T-helper 2 cell (primary cell): Measurements from ENCODE around the gene FGF18.

Experiments used
- DNase-seq, 5 experiments: peaks; one replicate each; pipeline versions ENCODE4 v3.0.0 to v3.0.0-alpha.2; 2012 to 2022

The FGF18 gene

GRCh38 chr5:171424726-171425125, 5.3 kb downstream of the FGF18 start:
- DNase-seq = no peak

- DNase-seq = no peak
Measured at GRCh38 chr5:171425596-171426244, 6.3 kb downstream of the FGF18 start.

- DNase-seq = no peak
Measured at GRCh38 chr5:171426266-171426665, 6.8 kb downstream of the FGF18 start.

- DNase-seq = no peak
Measured at GRCh38 chr5:171426680-171427079, 7.2 kb downstream of the FGF18 start.

- no peak for DNase-seq
Measured at GRCh38 chr5:171427318-171428167, 8.1 kb downstream of the FGF18 start.

- DNase-seq = no peak
Measured at GRCh38 chr5:171428168-171428696, 8.8 kb downstream of the FGF18 start.

- DNase-seq = no peak
Measured at GRCh38 chr5:171428809-171429542, 9.5 kb downstream of the FGF18 start.

- no peak for DNase-seq
Measured at GRCh38 chr5:171429543-171429910, 10.1 kb downstream of the FGF18 start.

- no peak for DNase-seq
Measured at GRCh38 chr5:171431251-171431777, 11.9 kb downstream of the FGF18 start.

GRCh38 chr5:171432076-171432475, 12.6 kb downstream of the FGF18 start:
- DNase-seq = no peak

GRCh38 chr5:171432583-171433351, 13.3 kb downstream of the FGF18 start:
- no peak for DNase-seq

- no peak for DNase-seq
Measured at GRCh38 chr5:171433352-171433698, 13.9 kb downstream of the FGF18 start.

- DNase-seq = no peak
Measured at GRCh38 chr5:171433982-171434676, 14.7 kb downstream of the FGF18 start.

GRCh38 chr5:171434874-171435273, 15.4 kb downstream of the FGF18 start:
- DNase-seq = no peak

GRCh38 chr5:171435908-171436307, 16.5 kb downstream of the FGF18 start:
- DNase-seq = no peak

- DNase-seq = no peak
Measured at GRCh38 chr5:171436804-171437285, 17.4 kb downstream of the FGF18 start.

- DNase-seq = no peak
Measured at GRCh38 chr5:171437286-171437821, 17.9 kb downstream of the FGF18 start.

- no peak for DNase-seq
Measured at GRCh38 chr5:171438738-171439137, 19.3 kb downstream of the FGF18 start.

GRCh38 chr5:171441246-171441791, 21.9 kb downstream of the FGF18 start:
- no peak for DNase-seq

GRCh38 chr5:171442287-171443042, 23.0 kb downstream of the FGF18 start:
- DNase-seq = no peak
